ENCODE results near the gene ANKRD52. TPM values are rescaled to one million over a fixed set of nuclear protein-coding genes. Genes with fewer than 3 reads are reported as not detected.

The ANKRD52 gene
- 49.1 TPM for total RNA-seq (ENCODE audit: unreplicated experiment)
- long read RNA-seq, full-length matches to known transcripts = 1 of 3 reads
- long read RNA-seq, partial matches to known transcripts = 0 of 3 reads
- long read RNA-seq, other reads (novel, unspliced or antisense) = 2 of 3 reads

DNA sequence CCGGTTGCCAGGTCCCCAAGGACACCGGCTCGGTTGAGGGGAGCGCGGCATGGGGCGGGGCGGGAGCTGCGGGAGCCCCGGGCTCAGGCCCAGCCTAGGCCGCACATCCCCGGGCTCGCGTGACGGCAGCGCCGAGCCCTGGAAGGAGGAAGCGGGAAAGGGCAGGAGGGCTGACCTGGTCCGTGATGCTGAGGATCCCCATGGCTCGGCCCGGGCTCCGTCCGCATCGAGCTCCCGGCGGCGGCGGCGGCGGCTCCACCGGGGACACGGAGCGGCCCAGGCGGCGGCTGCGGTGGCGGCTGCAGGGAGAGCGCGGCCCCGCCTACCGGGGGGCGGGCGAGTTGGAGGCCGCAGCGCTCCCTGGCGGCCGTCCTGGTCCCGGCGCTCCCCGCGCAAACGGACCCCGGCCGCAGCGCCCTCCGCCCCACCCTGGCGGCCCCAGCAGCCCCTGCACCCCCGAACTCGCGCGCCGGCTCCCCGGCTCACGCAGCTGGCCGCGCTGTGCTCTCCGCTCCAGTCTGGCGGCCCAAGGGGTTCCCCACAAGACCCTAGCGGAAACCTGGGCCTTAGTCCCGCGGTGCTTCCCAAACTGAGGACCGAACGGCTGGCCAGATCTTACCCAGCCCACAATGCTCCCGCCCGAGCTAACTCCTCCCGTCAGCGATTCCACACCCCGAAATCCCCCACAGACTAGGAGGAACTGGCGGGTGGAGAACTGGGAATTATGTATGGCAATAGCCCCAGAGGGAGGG, at the start of gene ANKRD52:
Gene ANKRD52, minus strand, starts transcription at position 317 of the 752 bp plus-strand sequence. Its CDS starts 115 bp downstream, at position 202.
- peaks cover 2% of the 10 kb centered on the region for H3K9me3 Mint-ChIP-seq (ENCODE audit: unreplicated experiment)
- DNase-seq = peak; percentile 83

DNA sequence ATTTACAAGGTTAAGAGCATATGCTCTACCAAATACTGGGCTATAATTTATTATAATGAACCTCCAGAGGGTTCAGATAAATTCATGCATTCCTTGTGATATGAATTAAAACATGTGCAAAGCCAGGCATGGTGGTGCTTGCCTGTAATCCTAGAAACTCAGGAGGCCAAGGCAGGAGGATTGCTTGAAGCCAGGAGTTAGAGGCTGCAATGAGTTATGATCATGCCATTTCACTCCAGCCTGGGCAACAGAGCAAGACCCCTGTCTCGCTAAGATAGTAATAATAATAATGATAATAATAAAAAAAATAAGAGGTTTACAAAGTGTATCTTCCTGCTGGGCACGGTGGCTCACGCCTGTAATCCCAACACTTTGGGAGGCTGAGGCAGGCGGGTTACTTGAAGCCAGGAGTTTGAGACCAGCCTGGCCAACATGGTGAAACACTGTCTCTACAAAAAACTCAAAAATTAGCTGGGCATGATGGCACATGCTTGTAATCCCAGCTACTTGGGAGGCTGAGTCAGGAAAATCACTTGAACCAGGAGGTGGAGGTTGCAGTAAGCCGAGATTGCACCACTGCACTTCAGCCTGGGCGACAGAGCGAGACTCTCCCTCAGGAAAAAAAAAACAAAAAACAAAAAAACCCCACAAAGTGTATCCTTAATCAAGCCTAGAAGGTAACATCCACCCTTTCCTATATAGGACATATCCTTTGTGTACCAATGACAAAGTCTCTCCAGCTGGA, 49.2 kb upstream of the ANKRD52 start:
- Mint-ChIP-seq H3K4me1 (ENCODE audit: low read depth, unreplicated experiment) (no peaks in the 10 kb centered on the region), H3K27ac (ENCODE audit: unreplicated experiment) (no peak overlapping the region), H3K9me3 (ENCODE audit: unreplicated experiment) (peaks cover 2% of the 10 kb centered on the region), H3K4me3 (ENCODE audit: unreplicated experiment) (no peak overlapping the region), H3K36me3 (ENCODE audit: unreplicated experiment) (no peaks in the 10 kb centered on the region), H3K27me3 (ENCODE audit: unreplicated experiment) (no peaks in the 10 kb centered on the region)
- TF ChIP-seq, protein P1, sequence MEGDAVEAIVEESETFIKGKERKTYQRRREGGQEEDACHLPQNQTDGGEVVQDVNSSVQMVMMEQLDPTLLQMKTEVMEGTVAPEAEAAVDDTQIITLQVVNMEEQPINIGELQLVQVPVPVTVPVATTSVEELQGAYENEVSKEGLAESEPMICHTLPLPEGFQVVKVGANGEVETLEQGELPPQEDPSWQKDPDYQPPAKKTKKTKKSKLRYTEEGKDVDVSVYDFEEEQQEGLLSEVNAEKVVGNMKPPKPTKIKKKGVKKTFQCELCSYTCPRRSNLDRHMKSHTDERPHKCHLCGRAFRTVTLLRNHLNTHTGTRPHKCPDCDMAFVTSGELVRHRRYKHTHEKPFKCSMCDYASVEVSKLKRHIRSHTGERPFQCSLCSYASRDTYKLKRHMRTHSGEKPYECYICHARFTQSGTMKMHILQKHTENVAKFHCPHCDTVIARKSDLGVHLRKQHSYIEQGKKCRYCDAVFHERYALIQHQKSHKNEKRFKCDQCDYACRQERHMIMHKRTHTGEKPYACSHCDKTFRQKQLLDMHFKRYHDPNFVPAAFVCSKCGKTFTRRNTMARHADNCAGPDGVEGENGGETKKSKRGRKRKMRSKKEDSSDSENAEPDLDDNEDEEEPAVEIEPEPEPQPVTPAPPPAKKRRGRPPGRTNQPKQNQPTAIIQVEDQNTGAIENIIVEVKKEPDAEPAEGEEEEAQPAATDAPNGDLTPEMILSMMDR (IDR thresholded peaks at IDR 0.05; ENCODE audit: partially characterized antibody, unreplicated experiment) = no peak
- no peak for DNase-seq

More for the DNA sequence above, at the start of gene ANKRD52:
- Mint-ChIP-seq H3K4me3 (ENCODE audit: unreplicated experiment) (peak within 1 kb of the TSS; percentile 95), H3K27ac (ENCODE audit: unreplicated experiment) (peak within 1 kb of the TSS; percentile 93), H3K4me1 (ENCODE audit: low read depth, unreplicated experiment) (peaks cover 5% of the 10 kb centered on the region), H3K36me3 (ENCODE audit: unreplicated experiment) (no peaks in the 10 kb centered on the region), H3K27me3 (ENCODE audit: unreplicated experiment) (peaks cover 2% of the 10 kb centered on the region)
- TF ChIP-seq, protein P1 (IDR thresholded peaks at IDR 0.05; ENCODE audit: partially characterized antibody, unreplicated experiment) = peak; percentile 74

DNA sequence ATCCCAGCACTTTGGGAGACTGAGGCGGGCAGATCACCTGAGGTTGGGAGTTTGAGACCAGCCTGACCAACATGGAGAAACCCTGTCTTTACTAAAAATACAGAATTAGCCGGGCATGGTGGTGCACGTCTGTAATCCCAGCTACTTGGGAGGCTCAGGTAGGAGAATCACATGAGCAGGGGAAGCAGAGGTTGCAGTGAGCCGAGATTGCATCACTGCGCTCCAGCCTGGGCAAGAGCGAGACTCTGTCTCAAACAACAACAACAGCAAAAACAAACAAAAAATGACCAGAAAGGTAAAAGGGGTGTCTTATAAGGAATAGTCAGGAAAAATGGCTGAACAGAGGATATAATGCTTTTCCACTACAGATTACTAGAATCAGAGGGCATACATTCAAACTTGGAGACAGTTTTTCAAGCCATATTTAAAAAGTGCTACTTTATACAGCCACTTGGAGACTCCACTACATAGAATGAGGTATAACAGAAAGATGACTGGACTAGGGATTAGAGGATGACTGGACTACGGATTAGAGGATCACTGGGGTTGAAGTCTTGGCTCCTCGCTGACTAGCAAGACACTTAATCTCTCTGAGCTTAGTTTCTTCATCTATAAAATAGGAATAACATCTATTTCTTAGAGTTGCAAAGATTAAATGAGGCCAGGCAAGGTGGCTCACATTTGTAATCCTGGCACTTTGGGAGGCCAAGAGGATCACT, 46.8 kb upstream of the ANKRD52 start:
- H3K4me3 Mint-ChIP-seq (ENCODE audit: unreplicated experiment) = no peak overlapping the region
- TF ChIP-seq, protein P1 (IDR thresholded peaks at IDR 0.05; ENCODE audit: partially characterized antibody, unreplicated experiment) = no peak
- H3K27ac Mint-ChIP-seq (ENCODE audit: unreplicated experiment) = peak overlapping the region; percentile 52
- H3K9me3 Mint-ChIP-seq (ENCODE audit: unreplicated experiment) = peaks cover 4% of the 10 kb centered on the region
- peaks cover 10% of the 10 kb centered on the region for H3K4me1 Mint-ChIP-seq (ENCODE audit: low read depth, unreplicated experiment)
- DNase-seq = no peak
- peaks cover 2% of the 10 kb centered on the region for H3K27me3 Mint-ChIP-seq (ENCODE audit: unreplicated experiment)
- no peaks in the 10 kb centered on the region for H3K36me3 Mint-ChIP-seq (ENCODE audit: unreplicated experiment)

DNA sequence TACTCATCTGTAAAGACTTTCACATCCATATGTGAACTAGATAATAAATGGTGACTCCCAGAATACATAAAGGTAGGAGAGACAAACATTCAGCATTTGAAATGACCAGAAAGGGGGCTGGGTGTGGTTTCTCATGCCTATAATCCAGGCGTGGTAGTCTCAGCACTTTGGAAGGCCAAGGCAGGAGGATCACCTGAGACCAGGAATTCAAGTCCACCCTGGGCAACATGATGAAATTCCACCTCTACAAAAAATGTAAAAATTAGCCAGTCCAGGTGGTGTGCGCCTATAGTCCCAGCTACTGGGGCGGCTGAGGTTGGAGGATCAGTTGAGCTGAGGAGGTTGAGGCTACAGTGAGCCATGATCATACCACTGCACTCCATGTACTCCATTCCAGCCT, 46.1 kb upstream of the ANKRD52 start:
- Mint-ChIP-seq H3K9me3 (ENCODE audit: unreplicated experiment) (peaks cover 8% of the 10 kb centered on the region), H3K27me3 (ENCODE audit: unreplicated experiment) (peaks cover 2% of the 10 kb centered on the region), H3K4me3 (ENCODE audit: unreplicated experiment) (no peak overlapping the region), H3K4me1 (ENCODE audit: low read depth, unreplicated experiment) (peaks cover 10% of the 10 kb centered on the region), H3K36me3 (ENCODE audit: unreplicated experiment) (no peaks in the 10 kb centered on the region), H3K27ac (ENCODE audit: unreplicated experiment) (no peak overlapping the region)
- DNase-seq = no peak
- TF ChIP-seq, protein P1 (IDR thresholded peaks at IDR 0.05; ENCODE audit: partially characterized antibody, unreplicated experiment) = no peak

Measured in glutamatergic neuron (in vitro differentiated cells).